HG03432 (cell line): ENCODE measurements around the gene LAIR2.
"Not testable (repeated sequence)": the region's sequence is repeated elsewhere in the genome, so short reads cannot be mapped to it uniquely, and the experiment has no call there.

ENCODE experiments used
- ATAC-seq: cut with Tn5 transposase; IDR thresholded peaks from one replicate; pipeline ENCODE4 v1.9.1; 2021; ENCODE audit warnings: mild to moderate bottlenecking, moderate library complexity; ENCODE audit not compliant: unreplicated experiment

Gene LAIR2

DNA sequence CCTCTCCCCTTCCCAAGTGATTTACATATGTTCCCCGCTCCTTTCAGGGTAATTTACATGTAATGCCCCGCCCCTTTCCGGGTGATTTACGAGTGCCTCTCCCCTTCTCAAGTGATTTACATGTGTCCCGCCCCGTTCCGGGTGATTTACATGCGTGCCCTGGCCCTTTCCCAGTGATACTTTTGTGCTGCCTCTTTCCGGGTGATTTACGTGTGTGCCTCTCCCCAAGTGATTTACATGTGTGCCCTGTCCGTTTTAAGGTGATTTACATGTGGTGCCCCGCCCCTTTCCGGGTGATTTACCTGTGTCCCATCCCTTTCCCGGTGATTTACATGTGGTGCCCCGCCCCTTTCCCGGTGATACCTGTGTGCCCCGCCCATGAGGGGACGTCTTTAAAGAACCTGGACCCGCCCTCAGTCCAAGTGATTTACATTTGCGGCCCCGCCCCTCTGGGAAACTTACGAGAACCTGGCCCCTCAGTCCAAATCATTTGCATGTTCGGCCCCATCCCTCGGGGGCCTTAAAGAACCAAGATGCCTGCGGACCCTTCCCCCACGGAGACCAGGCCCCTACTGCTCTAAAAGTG lies 38.5 kb upstream of the LAIR2 start:
- ATAC-seq: peak; percentile 48

DNA sequence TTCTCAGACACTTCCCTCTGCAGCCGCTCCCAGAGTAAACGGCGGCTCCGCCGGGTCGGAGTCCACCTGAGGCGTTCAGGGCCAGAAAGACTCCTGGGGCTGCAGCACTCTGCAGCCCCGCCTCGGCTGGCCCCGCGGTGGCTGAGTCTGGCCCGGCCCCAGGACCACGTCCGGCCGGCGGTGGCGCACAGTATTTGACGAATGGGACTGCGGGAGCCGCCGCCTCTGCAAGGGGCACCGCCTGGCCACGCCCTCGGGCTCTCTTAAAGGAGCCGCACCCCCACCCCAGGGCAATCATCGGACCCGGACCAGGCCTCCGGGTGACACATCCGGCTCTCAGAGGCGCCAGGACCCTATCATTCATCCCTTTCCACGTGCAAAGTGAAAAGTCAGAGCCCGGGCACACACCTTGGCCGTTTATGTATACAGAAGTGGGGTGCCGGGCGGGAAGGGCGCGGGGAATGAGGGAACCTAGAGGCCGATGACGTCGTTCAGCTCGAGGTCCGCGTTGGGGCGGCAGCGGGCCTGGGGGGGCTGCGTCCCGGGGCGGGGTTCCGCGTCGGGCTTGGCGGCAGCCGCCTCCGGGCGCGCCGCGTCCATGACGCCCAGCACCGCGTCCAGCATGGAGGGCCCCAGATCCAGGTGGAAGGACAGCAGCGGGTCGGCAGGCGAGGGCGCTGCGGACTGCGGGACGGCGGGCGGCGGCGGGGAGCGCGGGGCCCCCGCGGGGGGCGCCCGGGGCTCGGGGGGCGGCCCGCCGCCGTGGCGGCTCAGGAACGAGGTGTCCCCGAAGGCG lies 37.8 kb upstream of the LAIR2 start:
- ATAC-seq: peak; percentile 55

DNA sequence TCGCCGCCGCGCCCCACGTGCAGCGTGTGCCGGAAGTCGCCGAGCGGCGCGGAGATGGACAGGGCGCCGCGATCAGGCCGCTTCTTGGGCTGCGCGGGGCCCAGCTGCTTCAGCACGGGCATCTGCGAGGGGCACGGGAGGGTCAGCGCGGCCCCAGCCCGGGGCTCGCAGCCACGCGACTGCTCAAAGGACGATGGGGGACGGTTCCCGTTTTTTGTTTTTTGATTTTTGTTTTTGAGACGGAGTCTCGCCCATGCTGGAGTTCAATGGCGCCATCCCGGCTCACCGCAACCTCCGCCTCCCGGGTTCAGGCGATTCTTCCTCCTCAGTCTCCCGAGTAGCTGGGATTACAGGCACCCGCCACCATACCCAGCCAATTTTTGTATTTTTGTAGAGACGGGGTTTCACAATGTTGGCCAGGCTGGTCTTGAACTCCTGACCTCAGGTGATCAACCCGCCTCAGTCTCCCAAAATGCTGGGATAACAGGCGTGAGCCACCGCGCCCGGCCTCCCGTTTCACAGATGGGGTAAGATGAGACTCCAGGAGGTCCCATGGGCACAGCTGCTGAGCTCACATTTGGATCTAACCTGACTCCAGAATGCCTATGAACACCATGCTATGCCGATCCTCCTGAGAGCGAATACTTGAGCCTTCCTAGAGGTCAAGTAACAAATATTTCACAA lies 37.1 kb upstream of the LAIR2 start:
- no peak for ATAC-seq

GRCh38 chr19:54466110-54466480 lies 36.5 kb upstream of the LAIR2 start:
- ATAC-seq: not testable (repeated sequence)

DNA sequence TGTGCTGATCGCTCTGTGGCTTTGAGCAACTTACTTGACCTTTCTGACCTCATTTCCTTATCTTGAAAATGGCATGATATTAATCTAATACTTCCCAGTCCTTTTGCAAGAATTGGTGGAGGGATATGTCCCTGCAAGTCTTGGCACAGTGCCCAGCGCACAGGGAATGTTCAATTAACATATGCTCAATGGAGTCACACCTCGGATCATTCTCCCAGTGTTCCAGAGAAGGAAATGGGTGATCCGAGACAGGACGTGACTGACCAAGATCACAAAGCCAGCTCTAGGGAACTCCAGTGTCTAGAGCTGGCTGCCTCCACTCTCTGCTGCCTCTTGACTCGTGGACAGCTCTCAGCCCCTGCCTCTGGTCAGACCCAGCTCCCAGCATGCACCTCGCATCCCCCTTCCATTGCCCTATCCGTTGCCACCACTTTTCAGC lies 33.1 kb upstream of the LAIR2 start:
- ATAC-seq: no peak

- no peak for ATAC-seq
Observed at GRCh38 chr19:54470276-54470887, 32.2 kb upstream of the LAIR2 start.

DNA sequence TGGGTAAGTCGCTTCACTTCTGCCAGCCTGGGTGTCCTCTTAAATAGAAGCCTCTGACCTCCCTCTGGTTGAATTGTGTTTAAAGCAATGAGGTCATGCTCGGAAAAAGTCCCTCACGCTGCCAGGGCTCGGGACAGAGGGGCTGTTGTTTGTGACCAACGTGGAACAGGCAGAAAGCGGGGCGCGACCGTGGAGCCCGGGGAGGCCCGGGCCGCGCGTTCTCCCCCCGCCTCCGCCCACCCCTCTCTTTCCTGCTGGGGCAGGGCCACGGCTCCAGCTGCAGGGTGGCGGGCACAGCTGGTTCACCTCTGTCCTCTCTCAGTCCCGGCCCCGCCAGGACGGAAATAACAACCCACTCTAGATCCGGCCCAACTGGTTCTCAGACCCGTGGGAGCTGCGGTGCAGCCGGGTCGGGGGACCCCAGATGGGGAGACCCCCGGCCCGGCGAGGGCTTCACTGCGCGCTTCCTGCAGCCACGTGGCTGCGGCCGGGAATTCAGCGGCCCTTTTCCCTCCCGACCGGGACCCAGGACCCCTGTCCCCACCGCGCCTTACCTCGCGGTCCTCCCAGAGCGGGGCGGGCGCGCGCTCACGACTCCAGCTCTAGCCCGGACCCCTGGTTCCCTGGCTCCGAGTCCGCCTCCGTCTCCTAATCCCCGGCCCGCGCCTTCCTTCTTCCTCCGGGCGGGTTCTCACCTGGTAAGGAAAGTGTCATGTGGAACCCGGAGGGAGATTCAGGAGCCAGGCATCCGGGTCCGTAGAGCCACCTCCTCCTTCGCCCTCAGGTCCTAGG lies 31.4 kb upstream of the LAIR2 start:
- no peak for ATAC-seq

- no peak for ATAC-seq
Observed at GRCh38 chr19:54473071-54473891, 29.4 kb upstream of the LAIR2 start, which contains the start of gene CDC42EP5. Gene CDC42EP5 (minus strand): TSS chr19:54473296. CDS start chr19:54465547, 7,749 bp downstream.

DNA sequence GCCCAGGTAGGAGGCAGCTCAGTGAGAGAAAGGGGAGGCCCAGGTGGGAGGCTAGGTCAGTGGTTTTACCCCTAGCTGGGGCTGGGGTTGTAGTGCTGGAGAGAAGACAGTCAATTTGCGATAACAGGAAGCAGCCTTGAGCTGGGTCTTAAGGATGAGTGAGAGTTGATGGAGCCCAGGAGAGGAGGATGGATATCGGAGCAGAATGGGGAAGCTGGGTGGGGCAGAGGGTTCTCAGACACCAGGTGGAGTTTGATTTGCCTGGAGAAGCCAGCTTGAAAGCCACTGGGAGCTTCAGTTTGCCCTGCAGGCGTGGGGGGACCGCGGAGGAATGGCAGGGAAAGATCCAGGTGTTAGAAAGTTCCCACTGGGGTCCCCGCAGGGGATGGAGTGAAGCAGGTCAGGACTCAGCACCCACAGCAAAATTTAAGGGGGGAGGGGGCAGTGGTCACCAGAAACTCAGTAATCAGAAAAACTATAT lies 28.7 kb upstream of the LAIR2 start:
- no peak for ATAC-seq

GRCh38 chr19:54475706-54476105 lies 26.9 kb upstream of the LAIR2 start:
- no peak for ATAC-seq

DNA sequence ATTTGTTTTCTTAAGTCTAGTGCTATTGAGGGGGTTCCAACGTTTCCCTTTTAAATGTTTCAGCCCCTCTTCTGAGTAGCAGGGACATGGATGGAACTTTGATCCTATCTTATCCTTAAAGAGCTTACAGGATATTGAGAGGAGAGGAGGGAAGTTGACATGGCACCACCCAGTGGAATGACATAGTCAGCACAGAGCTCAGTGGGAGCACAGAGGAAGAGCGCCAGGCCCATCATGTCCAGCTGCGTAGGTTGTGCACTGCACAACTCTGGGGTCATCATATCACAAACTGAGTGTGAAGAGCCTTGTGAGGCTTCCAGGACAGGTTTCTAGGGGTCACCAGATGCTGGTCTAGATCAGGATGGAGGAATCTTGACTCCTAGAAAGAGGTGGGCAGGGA lies 25.0 kb upstream of the LAIR2 start:
- ATAC-seq: no peak

GRCh38 chr19:54478677-54479266 lies 23.9 kb upstream of the LAIR2 start:
- no peak for ATAC-seq

- ATAC-seq: no peak
Observed at GRCh38 chr19:54480051-54480450, 22.6 kb upstream of the LAIR2 start.

GRCh38 chr19:54481326-54481930 lies 21.2 kb upstream of the LAIR2 start:
- ATAC-seq: no peak

DNA sequence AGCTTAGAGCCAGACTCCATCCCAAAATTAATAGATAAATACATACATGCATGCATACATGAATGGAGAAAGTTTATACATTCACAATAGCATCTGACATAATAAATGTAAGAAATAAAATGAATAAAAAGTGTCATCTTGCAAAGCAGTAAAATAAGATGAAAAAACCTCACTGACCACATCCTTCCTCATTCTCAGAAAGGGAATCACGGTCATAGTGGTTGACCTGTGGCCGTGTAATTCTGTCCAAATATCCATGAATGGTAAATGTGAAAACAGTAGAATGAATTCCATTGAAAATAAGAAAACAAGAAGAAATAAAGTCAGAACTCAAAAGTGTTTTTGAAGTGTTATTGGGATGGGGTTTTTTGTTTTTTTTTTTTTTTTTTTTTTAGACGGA lies 19.7 kb upstream of the LAIR2 start:
- ATAC-seq: no peak

- no peak for ATAC-seq
Observed at GRCh38 chr19:54484451-54484850, 18.2 kb upstream of the LAIR2 start.

DNA sequence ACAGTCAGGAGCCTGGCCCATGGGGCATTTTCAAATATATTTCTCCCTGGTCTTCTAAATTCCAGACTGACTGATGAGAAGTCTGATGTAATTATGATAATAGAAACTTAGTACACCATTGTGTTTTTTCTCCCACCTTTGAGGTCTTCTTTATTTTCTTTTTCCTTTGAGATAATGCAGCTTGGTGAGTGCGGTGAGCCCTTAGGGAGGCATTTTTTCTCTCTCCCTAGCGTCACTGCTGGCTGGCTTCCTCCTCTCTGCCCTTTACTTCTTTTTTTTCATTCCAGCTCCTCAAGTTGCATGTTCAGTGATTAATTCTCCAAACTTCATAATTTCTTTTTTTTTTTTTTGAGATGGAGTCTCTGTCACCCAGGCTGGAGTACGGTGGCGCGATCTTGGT lies 16.8 kb upstream of the LAIR2 start:
- no peak for ATAC-seq

DNA sequence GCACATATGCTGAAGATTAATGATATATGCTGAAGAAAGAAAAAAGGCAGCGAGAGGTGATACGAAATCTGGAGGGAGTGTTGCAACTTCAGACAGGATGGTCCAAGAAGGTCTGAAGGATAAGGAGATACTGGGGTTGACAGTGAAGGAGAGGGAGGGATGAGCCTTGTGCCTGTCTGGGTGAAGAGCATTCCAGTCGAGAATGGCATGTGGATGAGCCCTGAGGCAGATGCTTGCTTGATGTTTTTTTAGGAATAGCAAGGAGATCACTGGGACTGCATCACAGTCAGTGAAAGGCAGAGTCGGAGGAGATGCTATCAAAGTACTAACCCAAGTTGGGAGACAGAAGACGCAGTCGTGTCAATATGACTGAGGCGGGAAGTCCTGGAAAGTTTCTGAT lies 13.3 kb upstream of the LAIR2 start:
- ATAC-seq: no peak

DNA sequence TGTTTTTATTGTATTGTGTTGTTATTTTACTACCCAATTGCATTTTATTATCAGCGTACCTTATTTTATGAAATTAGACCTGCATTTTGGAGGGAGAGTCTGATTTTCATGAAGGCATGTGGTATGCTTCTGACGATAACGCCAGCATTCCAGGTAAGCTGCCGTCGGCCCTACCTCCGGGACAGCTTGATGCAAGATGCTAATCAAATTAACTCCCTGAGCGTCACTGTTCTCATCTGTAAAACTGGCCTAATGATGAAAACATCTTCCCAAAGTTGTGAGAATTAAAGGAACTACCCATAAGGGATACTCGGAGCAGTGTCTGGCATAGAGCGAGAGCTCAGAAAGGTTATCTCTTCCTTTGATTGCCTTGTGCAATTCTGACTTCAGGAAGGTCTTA lies 12.9 kb upstream of the LAIR2 start:
- no peak for ATAC-seq
